GM21786 (cell line): ENCODE data around the gene NF2.

Experiments
- ATAC-seq: cut with Tn5 transposase; IDR thresholded peaks from one replicate; pipeline ENCODE4 v1.9.1; 2021; ENCODE audit not compliant: unreplicated experiment

Gene NF2

GRCh38 chr22:29701155-29701999 lies 97.9 kb downstream of the NF2 start:
- no peak for ATAC-seq

GRCh38 chr22:29702000-29702930 lies 98.8 kb downstream of the NF2 start:
- no peak for ATAC-seq

GRCh38 chr22:29702931-29703501 lies 99.6 kb downstream of the NF2 start:
- no peak for ATAC-seq

GRCh38 chr22:29703569-29704195 lies 100.2 kb downstream of the NF2 start:
- no peak for ATAC-seq

GRCh38 chr22:29704528-29705285 lies 101.3 kb downstream of the NF2 start:
- ATAC-seq = no peak

- ATAC-seq = no peak
These were observed 102.2 kb downstream of the NF2 start for GRCh38 chr22:29705651-29706050.

GRCh38 chr22:29706486-29706885 lies 103.1 kb downstream of the NF2 start:
- ATAC-seq = no peak

- no peak for ATAC-seq
These were observed 103.6 kb downstream of the NF2 start for GRCh38 chr22:29707010-29707409.

GRCh38 chr22:29707471-29707870 lies 104.0 kb downstream of the NF2 start:
- no peak for ATAC-seq

- ATAC-seq = no peak
These were observed 106.8 kb downstream of the NF2 start for GRCh38 chr22:29710193-29710592.

- no peak for ATAC-seq
These were observed 107.6 kb downstream of the NF2 start for GRCh38 chr22:29710922-29711593.

- ATAC-seq = no peak
These were observed 108.7 kb downstream of the NF2 start for GRCh38 chr22:29712119-29712518.

GRCh38 chr22:29713156-29713727 lies 109.8 kb downstream of the NF2 start:
- no peak for ATAC-seq

GRCh38 chr22:29715240-29715639 lies 111.8 kb downstream of the NF2 start:
- ATAC-seq = no peak

GRCh38 chr22:29715705-29716104 lies 112.3 kb downstream of the NF2 start:
- ATAC-seq = no peak

GRCh38 chr22:29716814-29717545 lies 113.5 kb downstream of the NF2 start:
- ATAC-seq = no peak

- no peak for ATAC-seq
These were observed 114.4 kb downstream of the NF2 start for GRCh38 chr22:29717789-29718188.

- no peak for ATAC-seq
These were observed 115.8 kb downstream of the NF2 start for GRCh38 chr22:29718949-29719898.
